GM20431 (cell line): ENCODE measurements around the gene IFRD2.
"Not testable (repeated sequence)": the region's sequence is repeated elsewhere in the genome, so short reads cannot be mapped to it uniquely, and the experiment has no call there.

Source experiments
- in situ Hi-C: fragments of 300-500 bp; cut with MseI, MboI; formaldehyde crosslinking; loops from one replicate; pipeline ENCODE4 v1.15.0; 2020; ENCODE audit warnings: low sequenced_read_pairs; ENCODE audit not compliant: unreplicated experiment

The IFRD2 gene

DNA sequence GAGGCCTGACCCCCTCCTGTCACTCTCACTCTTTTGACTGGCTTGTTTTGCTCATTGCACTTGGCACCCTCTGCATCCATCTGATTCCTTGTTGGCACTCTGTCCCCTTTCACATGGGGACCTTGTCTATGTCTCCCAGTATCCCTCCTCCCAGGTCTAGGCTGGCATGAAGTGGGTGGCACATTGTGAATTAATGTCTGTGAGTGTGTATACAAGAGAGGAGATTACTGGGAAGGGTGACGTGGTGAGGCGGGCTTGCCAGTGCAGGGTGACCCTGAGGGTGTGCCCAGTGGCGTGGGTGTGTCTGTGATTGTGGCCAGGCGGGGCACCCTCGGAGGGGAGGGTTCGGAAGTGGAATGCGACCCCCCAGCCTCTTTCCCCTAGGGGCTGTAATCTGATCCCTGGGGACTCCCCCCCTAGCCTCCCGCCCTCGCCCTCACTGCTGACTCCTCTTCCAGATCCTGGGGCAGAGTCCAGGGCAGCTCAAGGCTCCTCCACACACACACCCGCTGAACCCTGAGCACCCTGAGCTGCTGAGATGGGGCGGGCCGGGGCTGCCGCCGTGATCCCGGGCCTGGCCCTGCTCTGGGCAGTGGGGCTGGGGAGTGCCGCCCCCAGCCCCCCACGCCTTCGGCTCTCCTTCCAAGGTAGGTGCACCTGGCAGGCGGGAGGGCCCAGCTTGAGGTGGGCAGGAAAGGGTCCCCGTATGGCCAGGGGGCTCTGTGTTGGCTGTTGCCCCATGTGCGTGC, 23.4 kb downstream of the IFRD2 start, which contains the start of gene SEMA3B:
Gene SEMA3B (plus strand): TSS at position 445 of the 749 bp plus-strand sequence. CDS start 94 bp downstream, at position 539.
- in situ Hi-C loops, result no loop called here

- in situ Hi-C loops, result no loop called here
Measured at GRCh38 chr3:50268276-50268675, 24.0 kb downstream of the IFRD2 start.

GRCh38 chr3:50267280-50267913, 24.8 kb downstream of the IFRD2 start:
- in situ Hi-C loops, result no loop called here

DNA sequence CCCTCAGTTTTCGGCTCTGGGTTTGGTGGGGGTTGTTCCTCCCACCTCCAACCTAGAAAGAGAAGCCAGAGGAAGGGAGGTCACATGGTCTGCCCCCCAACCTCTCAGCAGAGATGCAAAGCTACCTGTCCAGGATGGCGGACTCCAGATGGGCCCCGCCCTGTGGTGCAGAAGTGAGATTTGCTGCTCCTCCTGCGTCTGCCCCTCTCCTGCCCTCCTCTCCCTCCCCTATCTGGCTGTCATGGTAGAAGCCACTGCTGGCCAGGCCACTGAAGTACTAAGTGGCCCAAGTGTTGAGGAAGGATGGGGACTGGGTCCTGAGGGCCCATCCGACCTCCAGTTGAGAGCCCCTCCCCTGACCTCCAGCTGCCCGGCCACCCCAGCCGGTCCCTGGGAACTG, 25.4 kb downstream of the IFRD2 start:
- in situ Hi-C loops, result no loop called here

- in situ Hi-C loops, result no loop called here
Measured at GRCh38 chr3:50266017-50266416, 26.2 kb downstream of the IFRD2 start.

GRCh38 chr3:50265571-50265970, 26.7 kb downstream of the IFRD2 start:
- in situ Hi-C loops, result no loop called here

DNA sequence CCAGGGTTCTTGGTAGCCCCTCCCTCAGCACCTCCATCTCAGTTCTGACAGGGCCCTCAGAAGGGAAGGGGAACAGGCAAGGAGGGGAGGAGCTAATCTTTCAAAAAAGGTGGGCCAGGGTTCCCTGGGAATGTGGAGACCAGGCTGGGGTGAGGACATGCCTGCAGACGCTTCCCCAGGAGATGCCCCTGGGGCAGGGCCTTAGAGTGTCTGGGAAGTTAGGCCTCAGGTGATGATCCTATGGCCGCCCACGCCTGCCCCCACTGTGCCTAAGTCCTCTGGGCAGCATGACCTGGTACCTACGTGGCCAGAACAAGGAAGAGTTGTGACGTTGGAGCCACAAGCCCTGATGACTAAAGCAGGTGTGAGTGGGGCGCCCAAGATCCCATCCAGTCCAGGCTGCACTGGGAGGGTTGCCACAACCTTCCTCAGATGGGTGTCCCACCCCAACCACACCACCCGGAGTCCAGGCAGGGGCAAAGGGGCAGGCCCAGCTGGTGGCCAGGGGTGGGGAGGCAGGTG, 27.2 kb downstream of the IFRD2 start:
- in situ Hi-C loops, result no loop called here

- in situ Hi-C loops, result no loop called here
Measured at GRCh38 chr3:50264383-50264963, 27.8 kb downstream of the IFRD2 start.

DNA sequence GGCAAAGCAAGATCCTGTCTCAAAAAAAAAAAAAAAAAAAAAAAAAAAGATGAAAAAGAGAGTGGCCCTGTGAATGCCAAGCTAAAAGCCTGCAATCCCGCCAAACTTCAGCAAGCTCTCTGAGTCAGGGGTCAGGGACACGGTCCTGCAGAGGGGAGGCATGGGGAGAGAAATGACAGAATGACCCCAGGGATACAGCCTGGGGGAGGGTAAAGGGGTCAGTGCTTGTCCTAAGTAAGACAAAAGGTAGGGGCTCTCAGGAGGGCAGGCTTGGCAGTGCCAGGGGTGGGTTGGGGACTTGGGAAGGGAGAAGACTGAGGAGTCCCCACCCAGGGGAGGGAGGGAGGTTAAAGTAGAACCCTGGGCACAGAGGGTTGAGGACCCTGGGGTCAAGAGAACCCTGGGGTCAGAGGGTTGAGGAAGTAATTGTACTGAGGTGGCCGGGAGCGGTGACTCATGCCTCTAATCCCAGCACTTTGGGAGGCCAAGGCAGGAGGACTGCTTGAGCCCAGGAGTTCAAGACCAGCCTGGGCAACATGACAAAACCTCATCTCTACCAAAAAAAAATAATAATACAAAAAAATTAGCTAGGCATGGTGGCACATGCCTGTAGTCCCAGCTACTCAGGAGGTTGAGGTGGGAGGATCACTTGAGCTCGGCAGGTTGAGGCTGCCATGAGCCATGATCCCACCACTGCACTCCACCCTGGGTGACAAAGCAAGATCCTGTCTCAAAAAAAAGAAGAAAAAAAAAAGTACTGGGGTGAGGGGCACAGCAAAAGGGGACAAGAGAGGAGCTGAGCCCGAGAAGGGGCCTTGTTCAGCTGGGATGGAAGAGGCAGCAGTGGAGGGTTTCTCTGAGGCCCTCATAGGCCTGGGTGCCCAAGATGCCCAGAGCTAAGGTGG, 28.5 kb downstream of the IFRD2 start:
- in situ Hi-C loops, result no loop called here

GRCh38 chr3:50262778-50263177, 29.5 kb downstream of the IFRD2 start:
- in situ Hi-C loops, result no loop called here

DNA sequence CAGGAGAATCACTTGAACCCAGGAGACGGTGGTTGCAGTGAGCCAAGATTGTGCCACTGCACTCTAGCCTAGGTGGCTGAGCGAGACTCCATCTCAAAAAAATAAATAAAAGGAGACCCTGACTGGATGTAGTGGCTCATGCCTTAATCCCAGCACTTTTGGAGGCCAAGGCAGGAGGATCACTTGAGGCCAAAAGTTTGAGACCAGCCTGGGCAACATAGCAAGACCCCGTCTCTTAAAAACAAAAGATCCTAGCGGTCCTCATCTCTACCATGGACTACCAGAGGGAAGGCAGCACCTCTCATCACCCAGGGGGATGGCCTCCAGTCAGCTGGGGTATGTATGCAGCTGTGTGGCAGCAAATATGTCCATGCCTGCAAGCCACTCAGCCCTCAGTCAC, 30.0 kb downstream of the IFRD2 start:
- in situ Hi-C loops, result not testable (repeated sequence)

DNA sequence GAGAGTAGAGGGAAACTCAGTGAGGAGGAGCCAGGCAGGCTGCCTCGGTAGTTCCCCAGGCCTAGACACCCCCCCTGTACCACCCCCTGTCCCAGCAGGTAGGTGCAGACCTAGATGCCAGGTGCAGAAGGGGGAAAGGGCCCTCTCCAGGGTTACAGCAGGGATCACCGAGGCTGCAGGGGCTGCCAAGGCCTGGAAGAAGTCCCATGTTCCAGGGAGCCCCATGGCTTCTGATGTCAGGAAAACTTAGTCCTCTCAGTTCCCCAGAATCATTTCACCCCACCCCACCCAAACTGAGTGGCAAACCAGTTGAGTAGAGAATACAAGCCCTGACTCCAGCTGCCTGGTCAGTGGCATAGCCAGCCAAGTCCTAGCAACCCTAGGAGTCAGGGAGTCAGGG, 30.7 kb downstream of the IFRD2 start:
- in situ Hi-C loops, result no loop called here

DNA sequence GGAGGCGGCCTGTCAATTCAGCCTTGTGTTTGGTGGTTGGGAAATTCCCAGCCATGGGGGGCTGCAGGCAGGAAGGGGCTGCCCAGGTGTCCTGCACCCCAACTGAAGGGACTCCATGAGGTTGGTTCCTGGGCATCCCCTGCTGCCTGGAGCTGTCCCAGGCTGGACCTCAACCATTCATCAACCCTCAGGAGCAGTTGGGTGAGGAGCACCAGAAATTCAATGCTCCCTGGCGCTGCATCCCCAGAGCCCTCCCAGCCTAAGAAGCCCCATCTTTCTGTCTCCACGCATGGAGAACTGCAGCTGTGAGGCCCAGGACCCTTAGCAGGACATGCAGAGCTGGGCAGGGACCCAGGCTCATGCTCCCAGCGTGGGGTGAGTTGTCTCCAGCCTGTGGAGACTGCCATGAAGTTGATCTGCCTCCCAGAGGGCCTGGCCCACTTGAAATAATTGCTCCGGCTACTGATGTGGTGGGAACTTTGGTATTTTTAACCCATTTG, 31.2 kb downstream of the IFRD2 start:
- in situ Hi-C loops, result no loop called here

GRCh38 chr3:50260027-50260941, 31.9 kb downstream of the IFRD2 start:
- in situ Hi-C loops, result no loop called here

DNA sequence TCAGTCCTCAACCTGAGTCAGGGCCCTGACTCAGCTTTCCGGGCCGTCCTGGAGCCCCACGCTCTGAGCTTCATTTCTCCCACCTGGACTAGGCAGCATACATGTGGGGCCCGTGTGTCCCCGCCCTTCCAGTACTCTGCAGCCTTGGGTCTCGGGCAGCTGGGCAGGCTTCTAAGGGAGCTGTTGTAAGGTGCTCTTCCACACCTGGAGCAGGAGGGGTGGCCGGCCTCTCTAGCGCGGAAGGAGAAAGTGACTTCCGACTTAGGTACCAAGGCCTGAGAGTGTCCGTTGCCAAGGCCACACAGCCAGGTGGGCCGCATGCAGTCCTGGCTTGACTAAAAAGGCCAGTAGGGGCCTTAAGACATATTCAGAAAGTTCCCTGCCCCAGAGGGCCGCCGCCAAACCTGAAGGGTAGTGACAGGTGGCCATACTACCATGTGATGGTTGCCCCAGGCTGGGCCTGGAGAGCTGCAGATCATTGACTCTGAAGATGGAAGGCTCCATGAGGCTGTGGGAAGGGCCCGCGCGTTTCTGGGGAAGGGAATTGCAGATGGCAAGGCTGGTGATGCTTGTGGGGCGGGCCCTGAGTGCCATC, 32.7 kb downstream of the IFRD2 start:
- in situ Hi-C loops, result no loop called here

- in situ Hi-C loops, result no loop called here
Measured at GRCh38 chr3:50258979-50259378, 33.2 kb downstream of the IFRD2 start.

GRCh38 chr3:50258029-50258680, 34.1 kb downstream of the IFRD2 start:
- in situ Hi-C loops, result no loop called here
